Gastrocnemius medialis (tissue), 4 donors: Measurements from ENCODE around the gene MAP3K4. TPM values are rescaled to one million over a fixed set of nuclear protein-coding genes. Genes with fewer than 3 reads are reported as not detected.

ENCODE experiments used
- ATAC-seq, 2 donors: fragments of 150-250 bp; one replicate each; pipeline ENCODE4 v1.9.1; 2016
- DNase-seq, 2 donors: peaks; one replicate each; pipeline ENCODE4 v3.0.0-alpha.2; 2019
- H3K27ac ChIP-seq, 4 donors: fragments of 200-600 bp; sonication (generic); 1 replicate in 1 of 4; 2 replicates in 3 of 4; pipeline ENCODE4 v1.5.1; 2016 to 2018; ENCODE audit warnings: mild to moderate bottlenecking in 2 of 4, moderate library complexity in 1 of 4
- H3K27me3 ChIP-seq, 3 donors: fragments of 200-600 bp; sonication (generic) in 2 of 3; 1 replicate in 1 of 3; 2 replicates in 2 of 3; pipeline versions ENCODE4 v1.5.1 to v1.6.0; 2016 to 2019; ENCODE audit warnings: mild to moderate bottlenecking in 1 of 3, moderate library complexity in 1 of 3
- H3K36me3 ChIP-seq, 2 donors: fragments of 200-600 bp; sonication (generic) in 1 of 2; one replicate each; pipeline ENCODE4 v1.5.1; 2017 to 2018
- H3K4me1 ChIP-seq, 2 donors: fragments of 200-600 bp; sonication (generic) in 1 of 2; one replicate each; pipeline ENCODE4 v1.5.1; 2016 to 2017; ENCODE audit warnings: mild to moderate bottlenecking in 2 of 2
- H3K4me3 ChIP-seq, 4 donors: fragments of 200-600 bp; sonication (generic) in 3 of 4; 1 replicate in 1 of 4; 2 replicates in 3 of 4; pipeline ENCODE4 v1.5.1; 2016 to 2019; ENCODE audit warnings: mild to moderate bottlenecking in 2 of 4
- H3K9me3 ChIP-seq, 3 donors: fragments of 200-600 bp; sonication (generic) in 2 of 3; 1 replicate in 1 of 3; 2 replicates in 2 of 3; pipeline ENCODE4 v1.5.1; 2016 to 2019
- CTCF ChIP-seq, 5 experiments: fragments of 450-650 bp in 3 of 5; fragments of 200-600 bp in 2 of 5; sonication (generic) in 2 of 5; IDR thresholded peaks in 4 of 5; conservative IDR thresholded peaks in 1 of 5; 1 replicate in 4 of 5; 2 replicates in 1 of 5; pipeline ENCODE4 v1.5.1; 2016 to 2019; ENCODE audit warnings: antibody characterized with exemption in 5 of 5, mild to moderate bottlenecking in 3 of 5, moderate library complexity in 3 of 5
- POLR2A ChIP-seq, 2 donors: fragments of 450-650 bp; IDR thresholded peaks; one replicate each; pipeline ENCODE4 v1.6.1; 2017; ENCODE audit warnings: antibody characterized with exemption in 2 of 2, mild to moderate bottlenecking in 2 of 2, moderate library complexity in 2 of 2
- in situ Hi-C, 4 donors: fragments of 200-750 bp; cut with MboI; loops; one replicate each; pipeline versions ENCODE4 v1.15.0 to v1.8.0; 2017; ENCODE audit warnings: low sequenced_read_pairs in 4 of 4
- intact Hi-C: fragments of 100-400 bp; cut with DNase I; formaldehyde crosslinking; loops from one replicate; pipeline ENCODE4 v1.15.1; 2023; ENCODE audit warnings: low total_unique reads
- total RNA-seq, 4 donors: library from RNA; depleted of rRNA; stranded (reverse); fragments of >200 nt; gene quantifications; one replicate each; pipeline versions ENCODE4 v1.1.0 to v1.2.3, GENCODE V29; 2016

The MAP3K4 gene
- total RNA-seq, 4 donors from 2014 or later = 17.4 to 28.1 (median 23.6) TPM

DNA sequence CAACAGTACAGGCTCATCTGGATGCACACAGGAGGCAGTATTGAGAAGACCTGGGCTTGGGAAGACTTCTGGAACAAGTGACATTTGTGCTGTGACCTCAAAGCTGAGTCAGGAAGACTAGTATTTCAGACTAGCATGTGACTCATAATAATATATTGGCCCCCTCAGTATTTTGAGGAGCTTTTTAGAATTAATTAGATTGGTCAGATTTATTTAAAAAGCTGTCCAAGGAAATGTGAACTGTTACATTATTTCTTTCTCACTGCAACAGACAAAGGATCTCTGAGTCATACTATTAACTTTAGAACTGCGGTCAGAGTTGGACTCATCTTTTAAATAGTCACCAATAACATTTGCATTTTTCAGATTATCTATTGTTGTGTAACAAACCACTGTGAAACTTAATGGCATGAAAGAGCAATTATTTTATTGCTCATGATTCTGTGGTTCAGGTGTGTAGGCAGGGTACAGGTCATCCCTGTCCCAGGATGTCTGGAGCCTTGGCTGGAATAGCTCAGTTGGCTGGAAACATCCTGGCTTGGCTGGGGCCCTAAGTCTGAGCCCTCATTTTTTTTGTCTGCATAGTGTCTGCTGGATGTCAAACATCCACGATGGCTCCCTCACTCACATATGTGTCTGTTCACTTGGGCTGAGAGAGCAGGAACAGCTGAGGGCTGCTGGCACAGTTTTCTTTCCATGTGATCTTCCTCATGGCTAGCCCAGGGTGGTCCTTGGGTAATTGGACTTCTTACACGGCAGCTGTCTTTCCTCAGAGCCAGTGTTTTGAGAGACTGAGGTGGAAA lies 46.9 kb downstream of the MAP3K4 start:
- Histone ChIP-seq H3K36me3 (no peaks in the 10 kb centered on the region), H3K4me3 (no peak overlapping the region), H3K27me3 (no peaks in the 10 kb centered on the region), H3K27ac (peak overlapping the region; percentile 57 to 67 (median 64)), H3K4me1 (peaks cover 15 to 17% of the 10 kb centered on the region in 2 donors), H3K9me3 (no peaks in the 10 kb centered on the region)
- ATAC-seq (peak; percentile 73 to 82), DNase-seq (no peak)
- TF ChIP-seq CTCF (IDR thresholded peaks at IDR 0.05 in 4 of 5, conservative IDR thresholded peaks at IDR 0.05 in 1 of 5) (no peak), POLR2A (IDR thresholded peaks at IDR 0.05) (no peak)
- in situ Hi-C loops = no loop called here
- intact Hi-C loops = no loop called here

GRCh38 chr6:161041274-161041673 lies 49.7 kb downstream of the MAP3K4 start:
- H3K36me3 ChIP-seq = no peaks in the 10 kb centered on the region
- H3K27me3 ChIP-seq = no peaks in the 10 kb centered on the region
- peaks cover 24 to 31% of the 10 kb centered on the region in 2 donors for H3K4me1 ChIP-seq
- TF ChIP-seq CTCF (IDR thresholded peaks at IDR 0.05 in 4 of 5, conservative IDR thresholded peaks at IDR 0.05 in 1 of 5) (no peak), POLR2A (IDR thresholded peaks at IDR 0.05) (no peak)
- in situ Hi-C loops = no loop called here
- no peaks in the 10 kb centered on the region for H3K9me3 ChIP-seq
- ATAC-seq (no peak), DNase-seq (no peak)
- intact Hi-C loops = no loop called here
- H3K27ac ChIP-seq = no peak overlapping the region
- no peak overlapping the region for H3K4me3 ChIP-seq

DNA sequence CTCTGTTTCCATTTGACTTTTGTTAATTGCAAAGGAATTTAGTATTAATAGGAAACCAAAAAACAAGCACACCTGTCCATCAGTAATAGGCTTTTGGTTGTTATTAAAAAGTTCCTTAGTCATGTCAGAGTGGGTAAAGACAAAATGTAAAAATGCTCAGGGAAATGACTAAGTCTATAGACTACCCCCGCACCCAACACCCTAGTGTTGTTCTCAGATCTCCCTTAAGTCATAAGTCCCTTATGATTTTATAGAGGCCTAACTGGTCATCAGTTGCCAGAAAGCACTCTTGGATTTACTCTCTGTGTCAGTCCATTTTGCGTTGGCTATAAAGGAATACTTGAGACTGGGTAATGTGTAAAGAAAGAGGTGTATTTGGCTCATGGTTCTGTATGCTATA lies 52.8 kb downstream of the MAP3K4 start:
- ATAC-seq (no peak), DNase-seq (no peak)
- TF ChIP-seq POLR2A (IDR thresholded peaks at IDR 0.05) (no peak), CTCF (IDR thresholded peaks at IDR 0.05 in 4 of 5, conservative IDR thresholded peaks at IDR 0.05 in 1 of 5) (no peak)
- H3K4me1 ChIP-seq = peaks cover 12 to 19% of the 10 kb centered on the region in 2 donors
- no peak overlapping the region for H3K4me3 ChIP-seq
- in situ Hi-C loops (no loop called here), intact Hi-C loops (no loop called here)
- H3K9me3 ChIP-seq = no peaks in the 10 kb centered on the region
- no peak overlapping the region for H3K27ac ChIP-seq
- no peaks in the 10 kb centered on the region for H3K36me3 ChIP-seq
- no peaks in the 10 kb centered on the region for H3K27me3 ChIP-seq

DNA sequence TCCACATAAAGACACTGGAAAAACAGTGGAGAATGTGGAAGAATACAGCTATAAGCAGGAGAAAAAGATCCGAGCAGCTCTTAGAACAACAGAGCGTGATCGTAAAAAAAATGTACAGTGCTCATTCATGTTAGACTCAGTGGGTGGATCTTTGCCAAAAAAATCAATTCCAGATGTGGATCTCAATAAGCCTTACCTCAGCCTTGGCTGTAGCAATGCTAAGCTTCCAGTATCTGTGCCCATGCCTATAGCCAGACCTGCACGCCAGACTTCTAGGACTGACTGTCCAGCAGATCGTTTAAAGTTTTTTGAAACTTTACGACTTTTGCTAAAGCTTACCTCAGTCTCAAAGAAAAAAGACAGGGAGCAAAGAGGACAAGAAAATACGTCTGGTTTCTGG lies 57.1 kb downstream of the MAP3K4 start:
- Histone ChIP-seq H3K9me3 (no peaks in the 10 kb centered on the region), H3K27ac (no peak overlapping the region), H3K4me1 (peaks cover 8 to 12% of the 10 kb centered on the region in 2 donors), H3K36me3 (peaks cover 0 to 7% of the 10 kb centered on the region in 2 donors), H3K4me3 (no peak overlapping the region), H3K27me3 (no peaks in the 10 kb centered on the region)
- no peak for DNase-seq
- ATAC-seq = no peak
- in situ Hi-C loops = no loop called here
- TF ChIP-seq CTCF (IDR thresholded peaks at IDR 0.05 in 4 of 5, conservative IDR thresholded peaks at IDR 0.05 in 1 of 5) (no peak), POLR2A (IDR thresholded peaks at IDR 0.05) (no peak)
- intact Hi-C loops = no loop called here
